ENCODE results near the gene ETNK2.

Gene ETNK2

DNA sequence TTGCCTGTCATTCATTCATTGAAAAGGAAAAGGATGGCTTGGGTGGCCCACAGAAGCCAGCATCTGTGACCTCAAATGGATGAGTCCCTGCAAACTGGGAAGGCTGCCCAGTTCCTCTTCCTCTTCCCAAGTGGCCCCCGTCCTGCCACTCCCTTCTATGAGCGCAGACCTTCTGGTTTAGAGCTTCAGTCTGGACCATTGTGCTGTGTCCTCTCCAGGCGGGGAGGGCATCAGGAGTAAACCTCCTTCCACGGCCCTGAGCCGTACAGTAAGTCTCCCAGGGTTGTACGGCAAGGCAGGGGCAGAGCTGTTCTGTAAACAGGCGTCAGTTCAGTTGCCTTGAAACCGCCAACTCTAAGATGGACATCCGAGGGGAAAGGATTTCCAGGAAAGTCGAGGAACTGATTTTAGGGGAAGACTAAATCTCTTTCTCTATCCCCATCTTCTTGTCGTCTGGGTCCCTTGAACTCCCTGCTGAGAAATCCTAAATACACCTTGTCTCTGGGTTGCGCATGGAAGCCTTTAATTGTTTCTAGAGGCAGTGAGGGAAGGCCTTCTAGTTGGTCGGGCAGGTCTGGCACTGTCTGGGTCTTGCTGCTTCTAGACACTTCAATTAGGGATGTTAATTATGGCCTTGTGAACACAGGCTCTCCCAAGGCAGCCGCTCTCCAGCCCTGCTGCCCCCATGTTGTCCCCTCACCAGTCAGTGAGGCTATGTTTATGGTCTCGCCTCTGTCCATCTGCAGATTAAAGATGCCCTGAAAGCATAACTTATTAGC, 56.8 kb downstream of the ETNK2 start:
- TF ChIP-seq TAF1 (IDR thresholded peaks at IDR 0.05; ENCODE audit: borderline replicate concordance, insufficient read depth, low read length) (no peak), FOXP2 (optimal IDR thresholded peaks at IDR 0.05; ENCODE audit: borderline replicate concordance, extremely low read depth, extremely low read length, insufficient read depth) (no peak), SIN3A (IDR thresholded peaks at IDR 0.05; ENCODE audit: borderline replicate concordance, insufficient read depth, low read length) (no peak), POLR2AphosphoS5 (IDR thresholded peaks at IDR 0.05; ENCODE audit: low read depth, low read length) (no peak)
- TF ChIP-seq, protein P1, sequence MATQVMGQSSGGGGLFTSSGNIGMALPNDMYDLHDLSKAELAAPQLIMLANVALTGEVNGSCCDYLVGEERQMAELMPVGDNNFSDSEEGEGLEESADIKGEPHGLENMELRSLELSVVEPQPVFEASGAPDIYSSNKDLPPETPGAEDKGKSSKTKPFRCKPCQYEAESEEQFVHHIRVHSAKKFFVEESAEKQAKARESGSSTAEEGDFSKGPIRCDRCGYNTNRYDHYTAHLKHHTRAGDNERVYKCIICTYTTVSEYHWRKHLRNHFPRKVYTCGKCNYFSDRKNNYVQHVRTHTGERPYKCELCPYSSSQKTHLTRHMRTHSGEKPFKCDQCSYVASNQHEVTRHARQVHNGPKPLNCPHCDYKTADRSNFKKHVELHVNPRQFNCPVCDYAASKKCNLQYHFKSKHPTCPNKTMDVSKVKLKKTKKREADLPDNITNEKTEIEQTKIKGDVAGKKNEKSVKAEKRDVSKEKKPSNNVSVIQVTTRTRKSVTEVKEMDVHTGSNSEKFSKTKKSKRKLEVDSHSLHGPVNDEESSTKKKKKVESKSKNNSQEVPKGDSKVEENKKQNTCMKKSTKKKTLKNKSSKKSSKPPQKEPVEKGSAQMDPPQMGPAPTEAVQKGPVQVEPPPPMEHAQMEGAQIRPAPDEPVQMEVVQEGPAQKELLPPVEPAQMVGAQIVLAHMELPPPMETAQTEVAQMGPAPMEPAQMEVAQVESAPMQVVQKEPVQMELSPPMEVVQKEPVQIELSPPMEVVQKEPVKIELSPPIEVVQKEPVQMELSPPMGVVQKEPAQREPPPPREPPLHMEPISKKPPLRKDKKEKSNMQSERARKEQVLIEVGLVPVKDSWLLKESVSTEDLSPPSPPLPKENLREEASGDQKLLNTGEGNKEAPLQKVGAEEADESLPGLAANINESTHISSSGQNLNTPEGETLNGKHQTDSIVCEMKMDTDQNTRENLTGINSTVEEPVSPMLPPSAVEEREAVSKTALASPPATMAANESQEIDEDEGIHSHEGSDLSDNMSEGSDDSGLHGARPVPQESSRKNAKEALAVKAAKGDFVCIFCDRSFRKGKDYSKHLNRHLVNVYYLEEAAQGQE (IDR thresholded peaks at IDR 0.05; ENCODE audit: insufficient read depth in 1 of 2, low read depth in 2 of 2, low read length in 2 of 2), result no peak

DNA sequence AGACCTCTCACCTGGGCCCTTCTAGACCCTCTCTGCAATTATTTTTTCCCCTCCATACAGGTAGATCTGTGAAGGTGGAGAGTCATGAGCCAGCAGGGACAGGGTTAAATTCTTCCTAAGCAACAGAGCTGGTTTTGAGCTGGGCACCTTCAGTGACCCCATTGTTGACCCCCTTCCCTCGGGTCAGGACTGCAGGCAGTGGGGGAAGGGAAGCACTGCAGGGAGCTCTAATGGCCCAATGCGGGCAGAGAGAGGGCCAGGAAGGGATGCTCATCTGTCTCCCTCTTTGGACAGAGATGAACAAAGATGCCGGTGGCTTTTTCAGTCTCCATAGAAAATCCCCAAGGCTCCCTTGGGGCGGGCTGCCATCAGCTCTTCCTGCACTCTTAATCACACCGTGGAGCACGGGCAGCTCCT, 57.5 kb downstream of the ETNK2 start:
- no peak for TF ChIP-seq TAF1 (IDR thresholded peaks at IDR 0.05; ENCODE audit: borderline replicate concordance, insufficient read depth, low read length)
- no peak for TF ChIP-seq POLR2AphosphoS5 (IDR thresholded peaks at IDR 0.05; ENCODE audit: low read depth, low read length)
- TF ChIP-seq FOXP2 (optimal IDR thresholded peaks at IDR 0.05; ENCODE audit: borderline replicate concordance, extremely low read depth, extremely low read length, insufficient read depth), result no peak
- TF ChIP-seq SIN3A (IDR thresholded peaks at IDR 0.05; ENCODE audit: borderline replicate concordance, insufficient read depth, low read length), result no peak
- TF ChIP-seq, protein P1 (IDR thresholded peaks at IDR 0.05; ENCODE audit: insufficient read depth in 1 of 2, low read depth in 2 of 2, low read length in 2 of 2), result no peak

DNA sequence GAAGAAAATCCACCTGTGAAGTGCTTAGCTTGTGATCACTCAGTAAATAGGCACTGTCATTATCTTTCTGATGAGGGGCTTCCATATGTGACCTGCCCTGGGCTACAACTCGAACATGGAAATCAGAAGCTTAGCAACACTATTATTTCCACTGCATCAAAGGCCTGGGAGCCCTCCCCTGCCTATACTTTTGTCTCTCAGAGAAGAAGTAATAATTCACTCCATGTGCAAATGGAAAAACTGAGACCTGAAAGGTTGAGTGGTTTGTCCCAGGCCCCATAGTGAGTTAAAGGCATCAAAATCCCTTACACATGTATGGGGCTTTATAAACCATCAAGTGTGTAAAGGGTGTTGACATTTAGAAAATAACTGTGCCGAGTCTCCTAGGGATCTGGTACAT, 58.1 kb downstream of the ETNK2 start:
- TF ChIP-seq POLR2AphosphoS5 (IDR thresholded peaks at IDR 0.05; ENCODE audit: low read depth, low read length) (no peak), TAF1 (IDR thresholded peaks at IDR 0.05; ENCODE audit: borderline replicate concordance, insufficient read depth, low read length) (no peak), SIN3A (IDR thresholded peaks at IDR 0.05; ENCODE audit: borderline replicate concordance, insufficient read depth, low read length) (no peak), FOXP2 (optimal IDR thresholded peaks at IDR 0.05; ENCODE audit: borderline replicate concordance, extremely low read depth, extremely low read length, insufficient read depth) (no peak)
- TF ChIP-seq, protein P1 (IDR thresholded peaks at IDR 0.05; ENCODE audit: insufficient read depth in 1 of 2, low read depth in 2 of 2, low read length in 2 of 2), result no peak

DNA sequence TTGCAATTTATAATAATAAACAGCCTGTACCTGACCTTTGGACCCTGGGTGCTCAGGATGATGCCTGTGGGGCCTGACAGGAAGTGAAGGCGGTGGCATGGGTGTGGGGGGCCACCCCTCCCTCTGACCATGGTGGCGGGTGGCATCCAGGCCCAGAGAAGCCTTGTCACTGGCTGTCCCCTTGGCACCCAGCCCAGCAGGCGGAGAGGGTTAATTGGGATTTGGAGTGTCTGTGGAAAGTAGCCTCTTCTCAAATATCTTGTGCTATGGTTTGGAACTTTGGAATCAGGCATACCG, 58.5 kb downstream of the ETNK2 start:
- no peak for TF ChIP-seq POLR2AphosphoS5 (IDR thresholded peaks at IDR 0.05; ENCODE audit: low read depth, low read length)

DNA sequence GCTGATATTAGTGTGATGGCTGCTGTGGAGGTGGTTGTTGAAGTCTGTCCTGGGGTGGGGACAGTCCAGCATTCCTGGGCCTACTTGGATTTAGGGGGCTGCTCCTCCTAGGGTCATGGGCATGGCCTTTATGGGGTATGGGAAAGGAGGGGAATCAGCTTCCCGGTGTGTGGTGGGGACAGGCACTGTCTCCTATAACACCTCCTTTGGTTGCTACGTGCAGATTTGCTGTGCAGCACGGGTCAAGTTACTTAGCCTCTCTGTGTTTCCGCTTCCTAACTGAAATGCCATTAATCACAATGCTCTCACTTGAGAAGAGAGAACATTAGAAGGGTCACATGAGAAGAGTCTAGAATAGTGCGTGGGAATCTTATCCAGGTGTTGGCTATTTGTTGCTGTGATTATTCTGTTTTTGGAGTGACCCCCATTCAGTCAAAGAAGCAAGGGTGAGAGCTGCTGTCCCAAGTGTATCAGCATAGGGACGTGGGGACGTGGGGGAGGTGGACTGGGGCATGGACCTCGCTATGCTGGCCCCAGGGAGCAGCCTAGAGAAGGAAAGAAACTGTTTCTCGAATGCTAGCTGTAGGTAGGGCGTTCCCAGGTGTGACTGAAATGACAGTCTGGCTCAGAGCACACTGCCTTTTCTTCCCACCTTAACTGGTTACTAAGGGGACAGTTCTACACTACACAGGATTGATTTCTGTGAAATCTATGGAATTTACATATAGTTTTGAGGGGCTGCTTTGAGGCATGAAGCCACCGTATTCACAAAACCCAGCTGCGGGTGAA, 59.0 kb downstream of the ETNK2 start:
- TF ChIP-seq POLR2AphosphoS5 (IDR thresholded peaks at IDR 0.05; ENCODE audit: low read depth, low read length), result no peak
- no peak for TF ChIP-seq SIN3A (IDR thresholded peaks at IDR 0.05; ENCODE audit: borderline replicate concordance, insufficient read depth, low read length)
- TF ChIP-seq TAF1 (IDR thresholded peaks at IDR 0.05; ENCODE audit: borderline replicate concordance, insufficient read depth, low read length), result no peak
- TF ChIP-seq, protein P1 (IDR thresholded peaks at IDR 0.05; ENCODE audit: insufficient read depth in 1 of 2, low read depth in 2 of 2, low read length in 2 of 2), result no peak
- no peak for TF ChIP-seq FOXP2 (optimal IDR thresholded peaks at IDR 0.05; ENCODE audit: borderline replicate concordance, extremely low read depth, extremely low read length, insufficient read depth)

Data from PFSK-1 (cell line).